HepG2 (cell line): ENCODE data around the gene SLC5A10. TPM values are rescaled to one million over a fixed set of nuclear protein-coding genes. Genes with fewer than 3 reads are reported as not detected.

ENCODE experiments used
- ATAC-seq: fragments of 200-7000 bp; cut with Tn5 transposase; 3 replicates; pipeline ENCODE4 v1.9.1; 2020; ENCODE audit warnings: mild to moderate bottlenecking, moderate library complexity
- BruUV-seq: library from RNA; stranded (reverse); fragments of 400-500 nt; replicated peaks from 2 replicates; lab custom pipeline; 2021; lab: Mats Ljungman, UMichigan
- CTCF ChIA-PET: fragments of 300-600 bp; formaldehyde crosslinking; extraction: SDS; loops from one replicate; lab custom pipeline; 2021; ENCODE audit warnings: low total read pairs, inconsistent platforms, low intra/inter-chr PET ratio; lab: Yijun Ruan, JAX
- POLR2A ChIA-PET: fragments of 350-600 bp; sonication (Branson Sonifier 250); formaldehyde crosslinking; loops from one replicate; lab custom pipeline; 2020; ENCODE audit warnings: antibody characterized with exemption, inconsistent platforms; lab: Yijun Ruan, JAX
- DNase-seq: peaks from one replicate; pipeline ENCODE4 v3.0.0-alpha.2; 2015; ENCODE audit warnings: low spot score
- FAIRE-seq: peaks from 3 replicates; lab custom pipeline; 2011; peaks lifted over from hg19 to GRCh38; lab: Jason Lieb, UNC
- H2AFZ ChIP-seq: one replicate; pipeline ENCODE4 v1.6.1; 2011; ENCODE audit warnings: low read length, inconsistent platforms
- H3K27ac ChIP-seq: fragments of 300-600 bp; 3 replicates; pipeline ENCODE4 v1.8.0; 2011; ENCODE audit warnings: mixed run types, mild to moderate bottlenecking, mixed read lengths, low read length, inconsistent platforms; ENCODE audit not compliant: insufficient read depth; ENCODE audit errors: extremely low read length
- H3K27me3 ChIP-seq, 2 experiments: fragments of 200-600 bp in 1 of 2; 2 replicates in 1 of 2; 3 replicates in 1 of 2; pipeline versions ENCODE4 v1.6.0 to v1.8.0; 2011; ENCODE audit warnings: low read length in 2 of 2, mild to moderate bottlenecking in 2 of 2, moderate library complexity in 2 of 2, inconsistent platforms in 1 of 2; ENCODE audit not compliant: insufficient read depth in 2 of 2, control insufficient read depth in 1 of 2
- H3K36me3 ChIP-seq, 2 experiments: fragments of 200-600 bp in 1 of 2; replicated peaks in 1 of 2; 2 replicates in 1 of 2; 3 replicates in 1 of 2; pipeline versions ENCODE4 v1.5.1 to v1.8.0; 2011; ENCODE audit warnings: low read length in 2 of 2, inconsistent platforms in 1 of 2; ENCODE audit not compliant: insufficient read depth in 2 of 2, control insufficient read depth in 1 of 2
- H3K4me1 ChIP-seq: 2 replicates; pipeline ENCODE4 v1.5.1; 2012; ENCODE audit warnings: low read length, inconsistent platforms; ENCODE audit not compliant: insufficient read depth
- H3K4me2 ChIP-seq: 2 replicates; pipeline ENCODE4 v1.6.0; 2011; ENCODE audit warnings: low read depth, low read length, inconsistent platforms
- H3K4me3 ChIP-seq, 3 experiments: fragments of 200-600 bp in 1 of 3; sonication (generic), shearing (Covaris generic) in 1 of 3; replicated peaks in 1 of 3; 2 replicates each; pipeline ENCODE4 v1.5.1; 2011 to 2016; ENCODE audit warnings: low read length in 3 of 3, inconsistent platforms in 2 of 3, low read depth in 2 of 3, mild to moderate bottlenecking in 2 of 3, control low read depth in 1 of 3, mixed read lengths in 1 of 3; ENCODE audit not compliant: insufficient read depth in 1 of 3
- H3K79me2 ChIP-seq: one replicate; pipeline ENCODE4 v1.6.1; 2011; ENCODE audit warnings: low read length, inconsistent platforms; ENCODE audit not compliant: insufficient read depth
- H3K9ac ChIP-seq: 2 replicates; pipeline ENCODE4 v1.6.0; 2011; ENCODE audit warnings: mild to moderate bottlenecking, low read depth, low read length, inconsistent platforms; ENCODE audit not compliant: insufficient read depth
- H3K9me3 ChIP-seq: 2 replicates; pipeline ENCODE4 v1.5.1; 2012; ENCODE audit warnings: mild to moderate bottlenecking, low read length
- H4K20me1 ChIP-seq: 2 replicates; pipeline ENCODE4 v1.6.0; 2011; ENCODE audit warnings: inconsistent platforms, mild to moderate bottlenecking, low read length, moderate library complexity; ENCODE audit not compliant: insufficient read depth
- HOXA7 ChIP-seq: sonication (generic); formaldehyde crosslinking; IDR thresholded peaks from 2 replicates; pipeline ENCODE4 v1.8.1; 2022; ENCODE audit warnings: mild to moderate bottlenecking, missing genetic modification reagents, moderate library complexity
- NFATC3 ChIP-seq: sonication (generic); formaldehyde crosslinking; IDR thresholded peaks from 2 replicates; pipeline ENCODE4 v1.5.1; 2020; ENCODE audit warnings: mild to moderate bottlenecking, missing genetic modification reagents
- RXRB ChIP-seq: IDR thresholded peaks from 2 replicates; pipeline ENCODE4 v1.6.1; 2016; ENCODE audit warnings: borderline replicate concordance, missing genetic modification reagents, missing compliant biosample characterization
- SOX13 ChIP-seq, 3 experiments: fragments of 450-650 bp in 1 of 3; sonication (generic) in 1 of 3; formaldehyde crosslinking in 1 of 3; IDR thresholded peaks in 2 of 3; conservative IDR thresholded peaks in 1 of 3; 2 replicates each; pipeline versions ENCODE4 v1.5.0 to v1.6.1; 2016 to 2020; ENCODE audit warnings: antibody characterized with exemption in 1 of 3, mild to moderate bottlenecking in 1 of 3, missing compliant biosample characterization in 1 of 3, missing genetic modification reagents in 1 of 3, moderate library complexity in 1 of 3
- SOX5 ChIP-seq: IDR thresholded peaks from 2 replicates; pipeline ENCODE4 v1.6.1; 2016; ENCODE audit warnings: borderline replicate concordance
- TOE1 ChIP-seq: sonication (generic); formaldehyde crosslinking; IDR thresholded peaks from 2 replicates; pipeline ENCODE4 v1.4.0; 2020; ENCODE audit warnings: mild to moderate bottlenecking, missing genetic modification reagents
- ZNF337 ChIP-seq: sonication (generic); formaldehyde crosslinking; IDR thresholded peaks from 2 replicates; pipeline ENCODE4 v1.5.1; 2020; ENCODE audit warnings: missing genetic modification reagents, low read depth, mild to moderate bottlenecking, borderline replicate concordance
- ZNF382 ChIP-seq: sonication (generic); formaldehyde crosslinking; IDR thresholded peaks from 2 replicates; pipeline ENCODE4 v1.5.0; 2020; ENCODE audit warnings: missing genetic modification reagents, mild to moderate bottlenecking, borderline replicate concordance
- ZNF451 ChIP-seq: sonication (generic); formaldehyde crosslinking; IDR thresholded peaks from 2 replicates; pipeline ENCODE4 v1.5.0; 2020; ENCODE audit warnings: mild to moderate bottlenecking, missing genetic modification reagents
- WGBS: methylation state at CpG from one replicate; pipeline ENCODE4 v1.1.6; 2017; ENCODE audit warnings: low lambda C conversion rate; 5-methylcytosine and 5-hydroxymethylcytosine counted together
- in situ Hi-C: cut with HindIII; loops from 2 replicates; pipeline ENCODE4 v1.10.0; 2017; ENCODE audit warnings: low pct_unique_long_range_greater_than_20kb; ENCODE audit not compliant: extremely low pct_ligation_motif_present
- intact Hi-C: fragments of 100-400 bp; cut with micrococcal nuclease; formaldehyde crosslinking; loops from one replicate; pipeline ENCODE4 v1.10.0; 2022; ENCODE audit not compliant: unreplicated experiment
- polyA plus RNA-seq, 8 experiments: library from polyadenylated mRNA; depleted of rRNA in 3 of 8; stranded (reverse) in 7 of 8; unstranded in 1 of 8; fragments of >200 nt; fragmentation: Illumina TruSeq in 4 of 8; extraction: Trizol in 4 of 8; gene quantifications; 2 replicates each; pipeline versions ENCODE4 v1.2.1 to v1.2.3, GENCODE V29; 2011 to 2016; ENCODE audit warnings: low read depth in 4 of 8, missing spikeins in 1 of 8, mixed read lengths in 1 of 8; ENCODE audit not compliant: insufficient read depth in 1 of 8
- total RNA-seq, 5 experiments: library from RNA; depleted of rRNA; stranded (reverse); fragments of >200 nt; fragmentation: Illumina TruSeq; extraction: Trizol; gene quantifications; 2 replicates each; pipeline ENCODE4 v1.2.3, GENCODE V29; 2016; ENCODE audit warnings: low read depth in 1 of 5

The SLC5A10 gene
- total and polyA plus RNA-seq, 2 of the 13 experiments (the other 11 are each of a cell fraction or from before 2014, with no cell fraction given), result 0.05 TPM; not detected in 1

- WGBS, result 85% methylated on average over 5 of the region's 5 CpGs
- Histone ChIP-seq H3K4me3 (no peak overlapping the region), H3K9me3 (no peaks in the 10 kb centered on the region), H3K9ac (no peak overlapping the region), H3K4me1 (peaks cover 24% of the 10 kb centered on the region), H2AFZ (no peak overlapping the region), H3K36me3 (peaks cover 4 to 52% of the 10 kb centered on the region in 2 experiments; a peak in 3 of 5 replicates), H3K79me2 (no peaks in the 10 kb centered on the region), H4K20me1 (0 out of 2 replicates have a peak, but pooled peaks cover 2% of the 10 kb centered on the region), H3K4me2 (no peak overlapping the region), H3K27ac (no peak overlapping the region), H3K27me3 (no peaks in the 10 kb centered on the region)
- intact Hi-C loops, result no loop called here
- no peak for ATAC-seq
- peak; percentile 2 for DNase-seq
- BruUV-seq, result no TSS peak
- TF ChIP-seq SOX13 (IDR thresholded peaks at IDR 0.05) (no peak), SOX13 (CRISPR knock-in tag; conservative IDR thresholded peaks at IDR 0.05 in 1 of 2, IDR thresholded peaks at IDR 0.05 in 1 of 2) (peak in 1 of 2 experiments; percentile 62; a peak in 1 of 4 replicates), NFATC3 (CRISPR knock-in tag) (no peak), TOE1 (CRISPR knock-in tag) (no peak), SOX5 (CRISPR knock-in tag) (peak; percentile 68; the same call in 1 of the 2 replicates)
- FAIRE-seq, result no peak
- in situ Hi-C loops, result no loop called here
- ChIA-PET CTCF (no interaction called here), POLR2A (no interaction called here)
Observed at GRCh38 chr17:18904482-18904881, 47.5 kb upstream of the SLC5A10 start.

GRCh38 chr17:18905226-18905625 lies 46.7 kb upstream of the SLC5A10 start:
- FAIRE-seq, result no peak
- no peak overlapping the region for H2AFZ ChIP-seq
- H3K9ac ChIP-seq, result no peak overlapping the region
- H3K27ac ChIP-seq, result no peak overlapping the region
- H3K4me3 ChIP-seq, result no peak overlapping the region
- CTCF ChIA-PET, result no interaction called here
- POLR2A ChIA-PET, result no interaction called here
- no peak for DNase-seq
- intact Hi-C loops, result no loop called here
- BruUV-seq, result no TSS peak
- ATAC-seq, result no peak
- in situ Hi-C loops, result no loop called here
- H3K9me3 ChIP-seq, result no peaks in the 10 kb centered on the region
- 0 out of 2 replicates have a peak, but pooled peaks cover 2% of the 10 kb centered on the region for H4K20me1 ChIP-seq
- TF ChIP-seq ZNF337 (CRISPR knock-in tag) (no peak), RXRB (CRISPR knock-in tag) (no peak), ZNF382 (CRISPR knock-in tag) (no peak), HOXA7 (CRISPR knock-in tag) (no peak), ZNF451 (CRISPR knock-in tag) (no peak)
- WGBS, result 95% methylated on average over 5 of the region's 5 CpGs
- H3K36me3 ChIP-seq, result peaks cover 6 to 59% of the 10 kb centered on the region in 2 experiments; a peak in 4 of 5 replicates
- no peaks in the 10 kb centered on the region for H3K27me3 ChIP-seq
- H3K4me2 ChIP-seq, result no peak overlapping the region
- no peaks in the 10 kb centered on the region for H3K79me2 ChIP-seq
- peaks cover 20% of the 10 kb centered on the region for H3K4me1 ChIP-seq
